Measurements from ENCODE around the gene TINCR.

DNA sequence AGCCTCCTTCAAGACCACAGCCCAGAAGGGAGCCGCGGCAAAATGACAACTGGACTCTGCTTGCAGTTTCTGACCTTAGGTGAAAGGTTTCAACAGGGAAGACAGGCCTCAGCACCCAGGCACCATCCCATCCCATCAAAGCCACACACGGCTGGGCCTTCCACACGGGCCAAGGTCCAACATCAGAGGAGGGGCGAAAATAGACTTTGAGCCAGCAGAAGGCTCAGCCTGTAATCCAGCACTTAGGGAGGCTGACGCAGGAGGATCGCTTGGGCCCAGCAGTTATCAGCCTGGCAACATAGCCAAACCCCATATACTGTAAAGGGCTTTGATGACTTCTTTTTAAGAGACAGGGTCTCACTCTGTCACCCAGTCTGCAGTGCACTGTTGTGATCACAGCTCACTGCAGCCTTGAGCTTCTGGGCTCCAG lies 26.8 kb upstream of the TINCR start:
- TF ChIP-seq EZH2 (IDR thresholded peaks at IDR 0.05; ENCODE audit: borderline replicate concordance, insufficient read depth, low read depth, low read length, poor library complexity, severe bottlenecking), result no peak
- no peak for TF ChIP-seq CTCF (IDR thresholded peaks at IDR 0.05)
